IMR-90 (cell line): ENCODE data around the gene BMP8B. TPM values are rescaled to one million over a fixed set of nuclear protein-coding genes. Genes with fewer than 3 reads are reported as not detected.

Source experiments
- ATAC-seq: fragments of 200-7000 bp; cut with Tn5 transposase; 2 replicates; pipeline ENCODE4 v1.9.1; 2020; ENCODE audit warnings: low read depth, mild to moderate bottlenecking, moderate library complexity
- BruUV-seq: library from RNA; stranded (reverse); fragments of 400-500 nt; replicated peaks from 2 replicates; lab custom pipeline; 2021; lab: Mats Ljungman, UMichigan
- CTCF ChIA-PET: fragments of 300-600 bp; formaldehyde crosslinking; extraction: SDS; loops from one replicate; lab custom pipeline; 2021; ENCODE audit warnings: antibody characterized with exemption; lab: Yijun Ruan, JAX
- POLR2A ChIA-PET: fragments of 300-600 bp; sonication (Branson Sonifier 250); formaldehyde crosslinking; loops from one replicate; lab custom pipeline; 2022; ENCODE audit warnings: antibody characterized with exemption; ENCODE audit not compliant: unreplicated experiment; lab: Charles Lee
- DNase-seq: peaks from one replicate; pipeline ENCODE4 v3.0.0; 2013
- H2AFZ ChIP-seq: replicated peaks from 2 replicates; pipeline ENCODE3; 2013; ENCODE audit warnings: low read length, mild to moderate bottlenecking; ENCODE audit not compliant: poor library complexity
- H2AK5ac ChIP-seq: 2 replicates; pipeline ENCODE4 v1.6.1; 2013; ENCODE audit warnings: low read depth, low read length, inconsistent platforms
- H2AK9ac ChIP-seq: replicated peaks from 2 replicates; pipeline ENCODE3; 2013; ENCODE audit warnings: mild to moderate bottlenecking, low read depth, low read length, moderate library complexity; ENCODE audit not compliant: poor library complexity
- H2BK120ac ChIP-seq: 2 replicates; pipeline ENCODE4 v1.6.1; 2013; ENCODE audit warnings: low read depth, low read length, inconsistent platforms
- H2BK15ac ChIP-seq: 3 replicates; pipeline ENCODE4 v1.6.1; 2013; ENCODE audit warnings: low read depth, low read length, inconsistent platforms
- H2BK20ac ChIP-seq: 2 replicates; pipeline ENCODE4 v1.6.1; 2013; ENCODE audit warnings: low read depth, mild to moderate bottlenecking, inconsistent platforms, low read length, moderate library complexity
- H2BK5ac ChIP-seq: 2 replicates; pipeline ENCODE4 v1.6.1; 2013; ENCODE audit warnings: mild to moderate bottlenecking, low read depth, low read length, inconsistent platforms; ENCODE audit not compliant: poor library complexity, severe bottlenecking
- H3K14ac ChIP-seq: replicated peaks from 2 replicates; pipeline ENCODE4 v1.6.1; 2013; ENCODE audit warnings: low read depth, low read length, inconsistent platforms
- H3K18ac ChIP-seq: 2 replicates; pipeline ENCODE4 v1.6.1; 2013; ENCODE audit warnings: low read depth, low read length, control low read depth
- H3K23ac ChIP-seq: 2 replicates; pipeline ENCODE4 v1.6.1; 2013; ENCODE audit warnings: low read depth, low read length, inconsistent platforms
- H3K27ac ChIP-seq: 2 replicates; pipeline ENCODE4 v1.5.1; 2013; ENCODE audit warnings: mild to moderate bottlenecking, control low read depth, low read length; ENCODE audit not compliant: insufficient read depth
- H3K27me3 ChIP-seq: 2 replicates; pipeline ENCODE4 v1.6.1; 2013; ENCODE audit warnings: low read length; ENCODE audit not compliant: control insufficient read depth, insufficient read depth
- H3K36me3 ChIP-seq: 2 replicates; pipeline ENCODE4 v1.6.1; 2013; ENCODE audit warnings: low read length, mixed read lengths; ENCODE audit not compliant: control insufficient read depth, insufficient read depth
- H3K4ac ChIP-seq: 2 replicates; pipeline ENCODE4 v1.6.1; 2013; ENCODE audit warnings: low read depth, low read length, inconsistent platforms
- H3K4me1 ChIP-seq: 2 replicates; pipeline ENCODE4 v1.6.1; 2013; ENCODE audit warnings: low read length, mixed read lengths; ENCODE audit not compliant: control insufficient read depth, insufficient read depth
- H3K4me2 ChIP-seq: 2 replicates; pipeline ENCODE4 v1.6.1; 2013; ENCODE audit warnings: low read depth, mild to moderate bottlenecking, control low read depth, low read length, moderate library complexity
- H3K4me3 ChIP-seq: 2 replicates; pipeline ENCODE4 v1.5.1; 2013; ENCODE audit warnings: low read depth, mild to moderate bottlenecking, control low read depth, low read length, moderate library complexity; ENCODE audit not compliant: insufficient read depth
- H3K56ac ChIP-seq: 2 replicates; pipeline ENCODE4 v1.6.1; 2013; ENCODE audit warnings: low read length, inconsistent platforms; ENCODE audit not compliant: insufficient read depth; ENCODE audit errors: extremely low read depth
- H3K79me1 ChIP-seq, 2 experiments: 2 replicates each; pipeline ENCODE4 v1.6.1; 2013; ENCODE audit warnings: low read length in 2 of 2, inconsistent platforms in 1 of 2, low read depth in 1 of 2
- H3K9ac ChIP-seq: 2 replicates; pipeline ENCODE4 v1.6.1; 2013; ENCODE audit warnings: low read depth, low read length, control low read depth
- H3K9me1 ChIP-seq: 2 replicates; pipeline ENCODE4 v1.6.1; 2013; ENCODE audit warnings: low read length, inconsistent platforms; ENCODE audit not compliant: insufficient read depth
- H3K9me3 ChIP-seq: 2 replicates; pipeline ENCODE4 v1.6.1; 2013; ENCODE audit warnings: low read length; ENCODE audit not compliant: control insufficient read depth, insufficient read depth
- H4K20me1 ChIP-seq: 2 replicates; pipeline ENCODE4 v1.6.1; 2013; ENCODE audit warnings: low read length, inconsistent platforms; ENCODE audit not compliant: insufficient read depth
- H4K5ac ChIP-seq: 2 replicates; pipeline ENCODE4 v1.6.1; 2013; ENCODE audit warnings: mild to moderate bottlenecking, low read depth, low read length, control low read depth
- H4K8ac ChIP-seq, 2 experiments: 2 replicates each; pipeline ENCODE4 v1.6.1; 2013; ENCODE audit warnings: low read depth in 2 of 2, low read length in 2 of 2, control low read depth in 1 of 2, inconsistent platforms in 1 of 2
- H4K91ac ChIP-seq: 2 replicates; pipeline ENCODE4 v1.6.1; 2013; ENCODE audit warnings: low read depth, low read length, inconsistent platforms; ENCODE audit not compliant: insufficient read depth
- BHLHE40 ChIP-seq: fragments of 150-350 bp; IDR thresholded peaks from 2 replicates; pipeline ENCODE4 v1.6.1; 2016; ENCODE audit warnings: mild to moderate bottlenecking, low read depth, low read length
- CEBPB ChIP-seq: IDR thresholded peaks from 2 replicates; pipeline ENCODE4 v1.6.1; 2012; ENCODE audit warnings: low read depth, low read length, improper control_type of control experiment
- CHD1 ChIP-seq: IDR thresholded peaks from 2 replicates; pipeline ENCODE4 v1.6.1; 2012; ENCODE audit warnings: low read depth, low read length, improper control_type of control experiment
- CTCF ChIP-seq: conservative IDR thresholded peaks from 2 replicates; pipeline ENCODE4 v1.5.1; 2012; ENCODE audit warnings: mild to moderate bottlenecking, low read depth, low read length, improper control_type of control experiment
- FOS ChIP-seq: fragments of 150-350 bp; IDR thresholded peaks from 2 replicates; pipeline ENCODE4 v1.6.1; 2016; ENCODE audit warnings: low read depth, low read length
- MAFK ChIP-seq: IDR thresholded peaks from 2 replicates; pipeline ENCODE4 v1.6.1; 2012; ENCODE audit warnings: low read depth, low read length, improper control_type of control experiment
- MAZ ChIP-seq: IDR thresholded peaks from 2 replicates; pipeline ENCODE4 v1.6.1; 2012; ENCODE audit warnings: low read depth, mild to moderate bottlenecking, low read length, improper control_type of control experiment, moderate library complexity, borderline replicate concordance
- MXI1 ChIP-seq: IDR thresholded peaks from 2 replicates; pipeline ENCODE4 v1.6.1; 2012; ENCODE audit warnings: low read depth, mild to moderate bottlenecking, low read length, moderate library complexity, borderline replicate concordance
- NFE2L2 ChIP-seq: fragments of 150-350 bp; IDR thresholded peaks from 2 replicates; pipeline ENCODE4 v1.6.1; 2016; ENCODE audit warnings: low read depth, mild to moderate bottlenecking, low read length
- POLR2A ChIP-seq: IDR thresholded peaks from 2 replicates; pipeline ENCODE4 v1.6.1; 2012; ENCODE audit warnings: mild to moderate bottlenecking, low read depth, low read length
- RCOR1 ChIP-seq: IDR thresholded peaks from 2 replicates; pipeline ENCODE4 v1.6.1; 2012; ENCODE audit warnings: mild to moderate bottlenecking, low read length, improper control_type of control experiment; ENCODE audit not compliant: insufficient replicate concordance
- RFX5 ChIP-seq: IDR thresholded peaks from 2 replicates; pipeline ENCODE4 v1.8.0; 2012; ENCODE audit warnings: low read depth, mild to moderate bottlenecking, low read length, moderate library complexity
- SMC3 ChIP-seq: fragments of 150-350 bp; IDR thresholded peaks from 2 replicates; pipeline ENCODE4 v1.6.1; 2016; ENCODE audit warnings: low read depth, mild to moderate bottlenecking, antibody characterized with exemption, low read length, moderate library complexity
- USF2 ChIP-seq: fragments of 150-350 bp; IDR thresholded peaks from 2 replicates; pipeline ENCODE4 v1.6.1; 2017; ENCODE audit warnings: mild to moderate bottlenecking, antibody characterized with exemption, low read length, low read depth
- WGBS, 2 experiments: methylation state at CpG; one replicate each; pipeline versions ENCODE4 v1.1.5 to v1.1.7; 2013; ENCODE audit warnings: missing lambda C conversion rate in 2 of 2; ENCODE audit not compliant: insufficient read length in 1 of 2; ENCODE audit errors: extremely low coverage in 2 of 2; 5-methylcytosine and 5-hydroxymethylcytosine counted together
- dilution Hi-C: fragments of 300-500 bp; cut with HindIII; formaldehyde crosslinking; loops from one replicate; pipeline ENCODE4 v1.14.3; 2018; ENCODE audit warnings: low sequenced_read_pairs; ENCODE audit not compliant: unreplicated experiment
- in situ Hi-C: fragments of 300-500 bp; cut with MboI; formaldehyde crosslinking; loops from 3 replicates; pipeline ENCODE4 v1.14.3; 2019; ENCODE audit warnings: low sequenced_read_pairs, inconsistent platforms, mixed read lengths
- intact Hi-C: fragments of 100-400 bp; cut with micrococcal nuclease; formaldehyde crosslinking; loops from 2 replicates; pipeline ENCODE4 v1.10.0; 2022
- polyA plus RNA-seq, 3 experiments: library from polyadenylated mRNA; depleted of rRNA; stranded (reverse); fragments of >200 nt; gene quantifications; 2 replicates each; pipeline ENCODE4 v1.2.3, GENCODE V29; 2012; ENCODE audit warnings: low replicate concordance in 1 of 3
- total RNA-seq: library from RNA; depleted of rRNA; stranded (reverse); fragments of >200 nt; gene quantifications from 2 replicates; pipeline ENCODE4 v1.2.3, GENCODE V29; 2012

BMP8B gene
- total and polyA plus RNA-seq, 2 of the 4 experiments (the other 2 are of a cell fraction), result not detected

GRCh38 chr1:39711966-39712340, 76.7 kb downstream of the BMP8B start:
- Histone ChIP-seq H3K79me1 (no peaks in the 10 kb centered on the region), H3K4me1 (no peaks in the 10 kb centered on the region), H2AFZ (no peak overlapping the region), H4K8ac (no peak overlapping the region), H2AK5ac (no peak overlapping the region), H3K27ac (no peak overlapping the region), H3K9me3 (no peaks in the 10 kb centered on the region; the same call in 1 of the 2 replicates), H4K91ac (no peak overlapping the region), H4K5ac (no peak overlapping the region), H3K36me3 (no peaks in the 10 kb centered on the region), H4K20me1 (no peaks in the 10 kb centered on the region), H3K4ac (no peak overlapping the region), H3K18ac (no peak overlapping the region), H2BK5ac (no peak overlapping the region), H3K9ac (no peak overlapping the region), H2BK20ac (no peak overlapping the region), H2BK15ac (no peak overlapping the region), H3K4me3 (no peak overlapping the region), H3K14ac (no peak overlapping the region), H3K27me3 (peaks cover 65% of the 10 kb centered on the region), H3K23ac (no peak overlapping the region), H3K4me2 (no peak overlapping the region), H2BK120ac (no peak overlapping the region), H3K56ac (no peak overlapping the region), H3K9me1 (no peaks in the 10 kb centered on the region), H2AK9ac (no peak overlapping the region)
- ATAC-seq (no peak), DNase-seq (no peak)
- TF ChIP-seq CEBPB (no peak), USF2 (no peak), BHLHE40 (no peak), MXI1 (no peak), FOS (no peak), CHD1 (no peak), MAZ (no peak), RFX5 (no peak), CTCF (no peak), MAFK (no peak), NFE2L2 (no peak), SMC3 (no peak), RCOR1 (no peak), POLR2A (no peak)
- ChIA-PET CTCF (no interaction called here), POLR2A (interaction anchor here (0.5 kb wide), 1 partner anchor 26 kb away, joined by 3 read pairs; the partner anchor contains the start of gene PPIE)
- 67% methylated on average over 2 of the region's 6 CpGs; no CpG with 5 or more reads in 1 of the 2 experiments for WGBS, 2 experiments
- in situ Hi-C loops, result loop anchor here (10.0 kb wide), 2 partner anchors 117 to 207 kb away; no protein-coding TSS in a partner anchor
- intact Hi-C loops, result loop anchor here (5.0 kb wide), 1 partner anchor 40 kb away; the partner anchor contains the start of gene NT5C1A
- dilution Hi-C loops, result no loop called here
- BruUV-seq, result no TSS peak
